Left colon (tissue), 2 donors: ENCODE data around the gene PPFIA4. TPM values are rescaled to one million over a fixed set of nuclear protein-coding genes. Genes with fewer than 3 reads are reported as not detected.

ENCODE experiments used
- ATAC-seq: fragments of 200-7000 bp; cut with Tn5 transposase; one replicate; pipeline ENCODE4 v1.9.1; 2020; ENCODE audit warnings: mild to moderate bottlenecking, moderate library complexity
- DNase-seq, 2 donors: peaks; one replicate each; pipeline ENCODE4 v3.0.0-alpha.2; 2020
- intact Hi-C, 2 donors: fragments of 100-400 bp; cut with DNase I in 1 of 2; cut with micrococcal nuclease in 1 of 2; formaldehyde crosslinking; loops; one replicate each; pipeline versions ENCODE4 v1.11.2 to v1.14.0; 2022; cut with DNase I, micrococcal nuclease
- total RNA-seq, 2 donors: library from RNA; stranded (reverse); fragmentation: NEBNext Ultra II Directional; extraction: Animal tissue kit (Norgen Biotek cat#: 25700); gene quantifications; one replicate each; pipeline ENCODE4 v1.2.1, GENCODE V29; 2021
- donor health status: DM: no; HTN: no; CAD: no.
- donor health status: DM: yes; HTN: yes; CAD: no.

PPFIA4 gene
- total RNA-seq, 2 donors from 2014 or later = 0.58 to 1.7 TPM

DNA sequence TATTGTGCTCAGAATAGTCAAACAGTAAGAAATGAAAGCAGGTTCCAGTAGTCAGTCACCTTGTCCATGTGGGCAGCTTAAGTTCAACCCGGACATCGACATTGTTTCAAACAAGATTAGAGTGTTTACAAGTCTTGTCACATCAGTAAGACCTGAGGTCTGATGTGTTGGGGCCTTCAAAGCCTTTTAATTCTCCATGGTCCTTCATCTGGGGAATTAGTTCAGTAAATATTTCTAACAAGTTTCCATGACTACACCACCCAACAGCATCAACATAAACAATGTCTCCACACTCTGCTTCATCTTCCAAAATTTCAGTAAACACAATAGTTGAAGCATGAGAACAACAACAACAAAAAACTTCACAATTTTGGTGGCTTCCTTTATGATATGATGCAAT is 86.2 kb downstream of the PPFIA4 start:
- intact Hi-C loops = no loop called here

DNA sequence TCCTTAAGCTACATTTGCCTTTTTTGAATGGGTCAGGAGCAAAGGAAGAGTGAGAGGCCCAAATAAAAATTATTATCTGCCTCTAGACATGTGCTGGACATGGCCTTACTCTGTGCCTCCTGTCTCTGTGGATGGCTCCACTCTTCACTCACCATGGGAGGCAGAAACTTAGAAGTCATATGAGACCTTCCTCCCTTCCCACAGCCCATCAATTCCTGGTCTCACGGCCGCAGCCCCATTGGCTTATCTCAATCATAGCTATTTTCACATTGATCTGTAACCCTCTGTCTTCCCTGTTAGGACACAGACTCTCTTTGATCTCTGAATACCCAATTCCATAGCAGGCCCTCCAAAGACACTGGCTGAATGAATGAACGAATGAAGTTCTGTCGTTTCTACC is 87.0 kb downstream of the PPFIA4 start:
- intact Hi-C loops = no loop called here
- ATAC-seq (no peak), DNase-seq (no peak)

More for the DNA sequence above, 86.2 kb downstream of the PPFIA4 start:
- ATAC-seq (no peak), DNase-seq (no peak)

DNA sequence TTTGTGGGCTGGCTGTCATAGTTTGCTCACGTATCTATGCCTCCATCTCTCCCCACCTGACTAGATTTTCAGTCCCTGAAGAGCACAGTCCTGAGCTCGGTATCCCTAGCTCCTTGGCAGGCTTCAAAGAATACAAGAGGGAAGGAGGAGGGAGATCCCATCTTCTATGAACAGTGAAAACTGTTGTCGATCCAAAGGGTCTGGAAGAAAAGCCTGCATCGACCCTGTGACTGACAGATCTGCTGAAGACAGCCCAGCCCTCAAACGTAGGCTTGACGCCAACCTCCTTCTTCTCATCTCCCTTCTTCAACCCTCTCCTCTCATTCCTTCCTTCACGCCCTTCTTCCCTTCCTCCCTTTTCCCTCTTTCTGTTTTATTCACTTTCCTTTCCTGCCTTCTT is 87.9 kb downstream of the PPFIA4 start:
- ATAC-seq (no peak), DNase-seq (no peak)
- intact Hi-C loops = no loop called here

DNA sequence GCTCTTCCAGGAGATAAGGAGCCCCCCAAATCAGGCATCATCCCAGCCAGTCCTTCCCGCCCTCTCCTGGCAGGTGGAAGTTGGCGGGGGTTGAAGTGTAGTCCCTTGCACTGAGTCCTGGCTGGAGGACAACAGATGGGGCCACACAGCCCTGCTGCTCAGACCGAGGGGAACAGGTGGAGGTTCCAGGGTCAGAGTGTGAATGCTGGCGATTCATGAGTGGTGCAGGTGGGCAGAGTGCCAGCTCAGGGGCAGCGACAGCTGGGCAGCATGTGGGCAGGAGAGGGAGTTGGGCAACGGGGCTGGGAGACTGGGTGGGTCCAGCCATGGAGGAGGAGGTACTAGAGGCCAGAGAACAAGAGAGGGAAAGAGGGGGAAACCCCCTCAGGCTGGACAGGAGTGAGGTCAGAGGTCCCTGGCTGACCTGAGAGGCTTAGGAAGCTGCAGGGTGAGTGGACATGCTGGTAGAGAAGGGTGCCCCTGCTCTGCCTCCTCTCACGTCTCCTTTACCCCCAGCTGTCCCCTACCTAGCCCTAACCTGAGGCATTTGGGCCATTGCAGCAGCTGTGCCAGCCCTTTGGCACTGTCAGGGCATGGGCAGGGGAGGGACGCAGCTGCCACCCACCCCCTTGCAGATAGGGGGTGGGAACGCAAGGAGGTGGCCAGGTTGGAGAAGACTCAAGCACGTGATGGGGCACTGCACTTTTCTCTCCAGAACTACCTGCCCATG is 90.0 kb downstream of the PPFIA4 start:
- intact Hi-C loops = loop anchor here in 1 of 2 donors (5.0 kb wide), 1 partner anchor 101 kb away; no protein-coding TSS in a partner anchor
- DNase-seq = no peak

DNA sequence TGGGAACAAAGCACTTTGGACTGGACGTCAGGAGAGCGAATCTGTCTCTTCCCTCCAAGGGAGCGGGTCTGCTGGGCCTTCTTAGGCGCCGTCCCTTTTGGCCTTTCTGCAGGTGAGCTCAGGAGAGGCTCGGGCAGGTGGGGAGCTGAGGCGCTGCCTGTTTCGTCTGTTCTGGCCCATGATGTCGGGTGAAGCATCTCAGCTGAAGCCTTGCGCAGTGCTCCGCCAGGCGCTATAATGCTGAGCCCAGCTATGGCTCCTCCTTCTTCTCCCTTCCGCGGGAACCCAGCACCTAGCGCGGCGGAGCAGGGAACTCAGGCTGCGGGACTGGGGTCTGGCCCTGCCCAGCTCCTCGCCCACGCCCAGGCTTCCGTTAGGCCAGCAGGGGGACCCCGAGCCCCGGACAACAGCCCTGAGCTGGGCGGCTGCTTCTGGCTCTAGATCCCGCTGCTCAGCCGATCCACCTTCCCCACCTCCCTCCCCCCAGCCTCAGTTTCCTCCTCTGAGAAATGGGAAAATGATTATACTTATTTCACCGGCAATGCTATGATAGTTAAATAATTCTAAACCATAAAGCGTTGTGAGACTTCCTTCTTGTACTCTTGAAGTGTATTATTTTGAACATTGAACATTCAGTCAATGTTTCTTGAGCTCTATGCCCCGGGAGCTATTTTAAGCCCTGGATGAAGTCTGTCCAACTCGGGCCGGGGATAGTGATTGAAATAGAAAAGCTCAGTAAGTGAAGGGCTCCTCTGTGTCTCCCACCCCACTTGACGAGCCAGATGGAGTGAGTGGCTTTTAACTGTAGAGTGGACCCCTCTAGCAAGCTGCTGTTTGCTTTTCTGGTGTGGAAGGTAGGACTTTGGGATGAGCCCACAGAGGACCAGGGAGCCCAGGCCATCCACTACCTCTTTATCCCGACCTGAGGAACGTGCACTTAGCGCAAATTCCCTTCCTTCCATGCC is 91.6 kb downstream of the PPFIA4 start:
- DNase-seq (peak in 1 of 2 donors; percentile 70), ATAC-seq (peak; percentile 83)
- intact Hi-C loops = loop anchor here in 1 of 2 donors (1.0 to 5.0 kb wide), 2 partner anchors 24 to 99 kb away; no protein-coding TSS in a partner anchor

More for the DNA sequence above, 90.0 kb downstream of the PPFIA4 start:
- ATAC-seq = no peak

DNA sequence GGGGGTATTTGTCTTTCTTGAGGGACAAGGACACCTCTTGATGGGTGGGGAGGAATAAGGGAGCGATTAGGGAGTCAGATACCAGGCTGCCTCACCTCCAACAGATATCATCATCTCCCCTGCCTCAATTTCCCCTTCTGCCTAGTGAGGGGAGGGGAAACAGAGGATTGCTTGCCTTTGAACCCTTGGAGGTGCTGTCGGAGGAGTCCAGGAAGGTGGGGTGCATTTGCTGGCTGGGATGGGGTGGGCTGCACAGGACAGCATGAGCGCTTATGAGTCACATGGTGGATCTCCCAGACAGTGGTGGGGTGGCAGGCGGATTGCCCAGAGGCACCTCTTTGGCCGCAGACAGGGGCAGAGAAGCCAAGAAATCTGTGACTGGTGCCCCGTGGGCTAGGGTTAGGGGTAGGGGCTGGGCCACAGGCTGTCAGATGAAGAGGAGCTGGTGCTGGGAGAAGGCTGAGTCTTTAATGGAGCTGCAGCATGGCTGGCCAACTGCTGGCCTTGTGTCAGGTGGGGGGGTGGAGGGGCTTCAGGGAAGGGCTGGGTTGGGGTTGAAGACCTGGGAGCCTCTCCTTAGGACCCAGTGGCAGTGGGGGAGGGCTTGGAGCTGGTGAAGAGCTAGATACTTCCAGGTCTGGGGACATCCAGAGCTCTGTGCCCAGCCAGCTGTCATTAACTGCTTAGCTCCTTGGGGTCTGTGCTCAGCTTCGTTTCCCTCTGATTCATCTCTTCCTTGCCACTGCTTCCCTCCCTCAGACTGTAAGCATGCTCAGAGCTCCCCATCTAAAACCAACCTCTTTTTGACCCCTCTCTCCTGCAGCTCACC is 94.2 kb downstream of the PPFIA4 start:
- ATAC-seq = no peak
- DNase-seq = no peak
- intact Hi-C loops = no loop called here

DNA sequence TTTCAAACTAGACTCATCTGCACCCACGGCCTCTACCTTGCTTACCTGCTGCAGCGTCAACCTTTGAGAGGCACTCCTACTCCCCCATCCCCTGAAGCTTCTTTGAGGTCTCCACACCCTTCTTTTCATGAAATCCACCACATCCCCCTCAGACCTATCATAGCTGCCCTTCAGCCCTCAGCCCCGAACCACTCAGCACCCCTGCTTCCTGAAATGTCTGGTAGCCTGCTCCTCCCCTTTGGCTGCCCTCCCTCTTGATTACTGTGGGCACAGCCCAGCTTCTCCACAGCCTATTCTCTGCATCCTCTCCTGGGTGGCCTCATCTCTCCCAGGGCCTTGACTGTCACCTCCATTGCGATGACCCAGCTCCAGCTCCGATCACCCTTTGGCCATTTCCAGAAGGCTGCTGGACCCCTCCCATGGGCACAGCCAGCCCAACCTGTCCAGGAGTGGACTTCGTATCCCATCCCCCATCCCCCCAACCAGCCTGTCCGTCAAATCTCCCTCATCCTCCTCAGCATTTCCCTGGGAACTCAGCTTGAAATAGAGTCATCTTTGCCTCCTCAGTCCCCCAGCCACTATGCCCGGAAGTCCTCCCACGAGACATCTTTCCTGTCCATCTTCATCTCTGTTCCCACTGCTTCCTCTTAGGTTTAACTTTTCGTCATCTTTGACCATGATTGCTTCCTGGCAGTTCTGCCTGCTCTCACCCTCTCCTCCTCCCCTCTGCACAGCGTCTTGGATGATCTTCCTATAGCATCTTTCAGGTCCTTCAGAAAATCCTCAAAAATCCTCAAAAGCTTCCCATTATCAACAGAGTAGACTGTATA is 95.1 kb downstream of the PPFIA4 start:
- intact Hi-C loops = no loop called here
- DNase-seq (no peak), ATAC-seq (no peak)

DNA sequence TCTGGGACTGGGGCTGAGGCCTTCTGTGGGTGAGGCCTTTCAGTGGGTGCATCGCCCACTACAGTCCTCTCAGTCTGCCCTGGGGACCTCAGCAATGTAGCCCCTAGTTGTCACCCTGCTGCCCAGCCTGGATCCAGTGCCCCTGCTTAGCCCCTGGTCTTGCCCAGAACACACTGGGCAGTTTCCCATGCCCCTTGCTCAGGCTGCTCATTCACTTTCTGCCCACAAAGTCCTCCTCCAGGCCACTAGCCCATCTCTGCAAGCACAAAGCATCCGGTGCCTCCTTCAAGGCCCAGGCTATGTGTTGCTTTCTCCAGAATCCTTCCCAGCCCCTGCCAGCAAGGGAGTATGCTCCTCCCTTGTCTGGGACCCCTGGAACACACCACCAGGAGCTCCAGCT is 95.9 kb downstream of the PPFIA4 start:
- DNase-seq (no peak), ATAC-seq (no peak)
- intact Hi-C loops = no loop called here

DNA sequence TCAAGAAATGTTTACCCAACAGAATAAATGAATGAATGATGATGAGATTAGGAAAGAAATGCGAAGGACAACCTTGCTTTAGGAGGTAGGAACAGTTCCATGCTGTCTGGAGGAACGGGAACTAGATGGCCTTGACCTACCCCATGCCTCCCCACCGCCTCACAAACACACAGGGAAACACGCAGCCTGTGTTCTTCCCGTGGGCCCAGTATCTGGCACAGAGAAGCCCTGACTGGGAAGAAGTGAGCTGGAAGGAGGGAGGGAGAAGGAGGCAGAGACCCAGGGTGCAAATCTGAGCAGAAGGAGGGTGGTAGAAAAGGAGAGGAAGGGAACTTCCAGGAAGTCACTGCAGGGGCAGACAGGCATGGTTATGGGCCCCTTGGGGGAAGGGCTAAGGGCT is 97.7 kb downstream of the PPFIA4 start:
- ATAC-seq (no peak), DNase-seq (no peak)
- intact Hi-C loops = no loop called here

DNA sequence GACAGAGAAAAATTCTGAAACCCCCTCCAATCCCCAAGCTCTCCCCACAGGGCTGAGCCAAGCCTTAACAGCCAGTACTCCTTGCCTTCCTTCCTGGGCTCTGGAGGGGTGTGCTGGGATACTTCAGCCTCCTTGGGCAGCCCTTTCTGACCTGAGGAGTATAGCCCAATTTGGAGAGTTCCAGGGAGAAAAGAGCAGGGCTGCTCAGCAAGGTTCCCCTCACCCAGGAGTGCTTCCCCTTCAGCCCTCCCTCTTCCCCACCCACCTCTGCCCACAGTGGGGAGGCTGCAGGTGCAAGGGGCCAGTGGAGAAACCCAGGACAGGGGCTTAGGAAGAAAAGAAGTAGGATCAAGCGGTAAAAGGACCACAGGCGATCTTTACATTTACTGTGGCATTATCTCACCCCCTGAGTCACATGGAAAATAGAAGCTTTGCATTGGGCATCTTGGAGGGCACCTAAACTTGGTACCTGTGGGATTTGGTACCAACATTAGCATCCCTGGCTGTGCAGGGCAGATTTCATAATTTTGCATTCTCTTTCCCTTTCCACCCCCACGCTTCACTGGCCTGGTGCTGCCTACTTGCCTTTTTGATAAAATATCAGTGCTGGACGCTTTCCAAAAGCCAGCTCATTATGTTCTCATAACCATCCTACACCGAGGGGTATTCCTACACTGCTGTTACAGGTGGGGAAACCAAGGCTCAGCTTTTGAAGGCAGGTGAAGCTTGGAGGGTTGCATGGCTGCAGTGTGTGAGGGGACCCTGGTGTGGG is 98.4 kb downstream of the PPFIA4 start:
- ATAC-seq = no peak
- DNase-seq = no peak
- intact Hi-C loops = no loop called here

DNA sequence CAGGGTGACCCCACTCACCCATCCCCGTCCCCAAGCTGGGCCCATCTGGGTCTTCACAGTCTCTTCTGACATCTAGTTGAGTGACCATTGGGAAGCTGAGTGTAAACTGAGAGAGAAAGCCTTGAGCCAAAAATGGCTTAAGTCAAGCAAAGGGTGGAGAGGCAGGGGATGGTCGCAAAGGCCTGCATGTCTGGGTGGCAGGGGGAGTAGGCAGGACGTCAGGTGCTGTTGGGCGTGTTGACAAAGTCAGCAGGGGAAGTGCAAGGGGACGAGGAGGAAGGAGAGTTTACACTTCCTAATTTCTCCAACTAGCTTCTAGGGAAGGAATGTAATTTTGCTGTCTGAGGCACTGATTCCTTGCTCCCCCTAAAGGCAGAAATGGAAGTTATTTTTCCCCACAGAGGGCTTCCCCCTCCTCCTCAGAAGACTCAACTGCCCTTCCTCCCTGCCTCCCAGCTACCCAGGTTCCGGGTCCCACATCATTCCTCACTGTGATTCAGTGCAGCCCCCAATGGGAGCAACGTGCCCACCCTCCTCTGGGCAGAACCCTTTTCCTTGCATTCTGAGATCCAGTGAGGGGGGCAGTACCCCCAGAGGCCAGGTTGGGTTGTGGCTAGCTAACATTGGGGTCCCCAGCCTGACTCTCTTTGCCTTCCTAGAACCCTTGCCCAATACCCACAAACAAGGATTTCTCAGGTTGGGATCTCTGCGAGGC is 100.0 kb downstream of the PPFIA4 start:
- intact Hi-C loops = no loop called here
- DNase-seq (no peak), ATAC-seq (no peak)

DNA sequence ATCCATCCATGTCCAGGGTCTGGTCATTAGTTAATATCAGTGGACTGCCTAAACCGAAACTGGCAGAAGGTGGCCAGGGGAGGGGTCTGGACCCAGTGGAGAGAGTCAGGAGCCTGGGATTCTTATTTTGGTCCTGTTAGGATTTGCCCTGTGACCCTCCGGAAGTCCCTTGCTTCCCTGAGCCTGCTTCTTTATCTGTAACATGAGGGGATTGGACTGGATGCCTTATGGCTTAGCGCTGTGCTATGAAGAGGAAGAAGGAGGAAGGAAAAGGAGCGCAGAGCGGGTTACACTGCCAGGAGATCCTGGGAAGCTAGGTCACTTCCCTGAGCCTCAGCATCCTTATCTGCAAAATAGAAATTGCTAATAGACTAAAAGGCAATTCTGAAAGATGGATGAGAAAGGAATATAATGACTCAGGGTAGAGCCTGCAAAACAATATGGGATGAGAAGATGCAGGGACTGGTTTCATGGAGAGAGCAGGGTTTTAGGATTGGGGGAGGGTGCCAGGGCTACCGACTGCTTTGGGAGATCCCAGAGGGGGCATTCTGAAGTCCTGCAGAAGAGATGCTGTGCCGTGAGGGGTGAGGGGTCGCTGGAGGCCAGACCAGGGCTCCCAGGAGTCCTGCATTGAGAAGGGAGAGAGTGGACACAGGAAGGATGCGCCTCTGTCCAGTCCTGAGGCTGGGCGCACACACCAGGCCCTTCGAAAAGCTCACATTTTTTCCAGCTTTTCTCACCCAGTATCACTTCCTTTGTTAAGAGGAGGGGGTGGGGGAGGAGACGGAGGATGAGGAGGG is 100.8 kb downstream of the PPFIA4 start:
- DNase-seq (no peak), ATAC-seq (no peak)
- intact Hi-C loops = no loop called here

DNA sequence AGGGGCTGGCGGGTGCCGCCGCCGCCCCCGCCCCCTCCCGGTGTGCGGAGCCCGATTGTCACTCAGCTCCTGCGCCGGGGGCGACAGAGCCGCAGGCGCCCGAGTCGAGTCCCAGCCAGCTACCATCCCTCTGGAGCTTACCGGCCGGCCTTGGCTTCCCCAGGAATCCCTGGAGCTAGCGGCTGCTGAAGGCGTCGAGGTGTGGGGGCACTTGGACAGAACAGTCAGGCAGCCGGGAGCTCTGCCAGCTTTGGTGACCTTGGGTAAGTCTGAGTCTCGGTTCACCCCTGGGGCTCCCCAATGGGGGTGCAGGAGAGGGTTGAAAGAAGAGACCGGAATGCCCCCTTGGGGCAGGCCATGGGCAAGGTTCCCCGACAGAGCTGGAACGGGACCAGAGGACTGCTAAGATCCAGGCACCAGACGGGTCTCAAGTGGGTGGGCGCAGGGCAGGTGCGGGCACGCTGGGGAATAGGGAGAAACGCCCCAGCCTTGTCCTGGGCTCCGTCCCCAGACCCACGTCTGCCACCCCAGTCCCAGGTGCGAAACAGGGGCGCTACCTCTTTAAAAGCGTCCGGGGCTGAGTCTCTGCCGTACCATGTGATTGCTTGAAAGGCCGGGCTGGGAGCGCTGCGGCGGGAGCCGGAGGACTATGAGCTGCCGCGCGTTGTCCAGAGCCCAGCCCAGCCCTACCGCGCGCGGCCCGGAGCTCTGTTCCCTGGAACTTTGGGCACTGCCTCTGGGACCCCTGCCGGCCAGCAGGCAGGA is 101.6 kb downstream of the PPFIA4 start, which contains the start of gene ADORA1:
Gene ADORA1 (plus strand): TSS at position 61 of the 765 bp plus-strand sequence. CDS start 1,116 bp downstream, outside the sequence.
- DNase-seq (peak; percentile 56 to 62), ATAC-seq (peak; percentile 97)
- intact Hi-C loops = no loop called here

DNA sequence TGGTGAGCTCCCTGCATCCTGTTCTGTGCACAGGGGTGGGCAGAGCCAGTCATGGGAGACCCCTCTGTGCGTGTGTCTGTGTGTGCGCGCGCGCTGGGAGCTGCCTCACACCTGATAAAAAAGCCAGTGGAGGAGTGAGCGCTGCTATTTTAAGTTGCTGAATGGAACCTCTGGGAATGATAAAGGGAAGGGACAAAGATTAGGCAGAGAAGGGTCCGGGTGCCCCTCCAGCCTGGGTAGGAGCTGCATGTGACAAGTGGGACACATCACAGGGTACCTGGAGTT is 102.1 kb downstream of the PPFIA4 start:
- no peak for DNase-seq
- ATAC-seq = no peak
- intact Hi-C loops = no loop called here
